ENCODE results near the gene PNPLA8. TPM values are rescaled to one million over a fixed set of nuclear protein-coding genes. Genes with fewer than 3 reads are reported as not detected.
A peak's percentile ranks its signal among the peaks of the same experiment; 100 is the strongest.

PNPLA8 gene
- total RNA-seq, 4 donors from 2014 or later, result 42.9 to 62.1 (median 47.2) TPM

DNA sequence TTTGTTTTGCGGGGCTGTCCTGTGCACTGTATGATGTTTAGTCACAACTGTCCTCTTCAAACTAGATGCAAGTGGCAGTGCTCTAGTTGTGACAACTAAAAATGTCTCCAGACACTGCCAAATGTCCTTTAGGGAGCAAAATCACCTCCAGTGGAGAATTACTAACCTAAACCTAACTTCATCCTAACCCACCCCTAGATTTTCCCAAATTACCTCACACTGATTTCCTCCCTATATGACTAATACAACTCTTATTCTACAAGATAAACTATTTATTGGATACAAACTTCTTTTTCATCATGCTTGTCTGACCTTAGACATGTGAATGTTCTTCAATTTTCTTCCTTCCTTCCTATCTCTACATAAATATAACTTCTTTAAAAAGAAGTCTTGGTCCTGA lies 26.4 kb downstream of the PNPLA8 start:
- Histone ChIP-seq H3K27ac (no peak overlapping the region), H3K4me3 (replicated peaks in 1 of 3) (no peak overlapping the region), H3K4me1 (peaks cover 0 to 8% of the 10 kb centered on the region in 2 donors), H3K36me3 (peaks cover 8 to 12% of the 10 kb centered on the region in 2 donors), H3K9me3 (no peaks in the 10 kb centered on the region), H3K27me3 (no peaks in the 10 kb centered on the region)
- 95 to 96% methylated on average over 1 of the region's 1 CpG for WGBS, 2 donors
- TF ChIP-seq, protein P1, sequence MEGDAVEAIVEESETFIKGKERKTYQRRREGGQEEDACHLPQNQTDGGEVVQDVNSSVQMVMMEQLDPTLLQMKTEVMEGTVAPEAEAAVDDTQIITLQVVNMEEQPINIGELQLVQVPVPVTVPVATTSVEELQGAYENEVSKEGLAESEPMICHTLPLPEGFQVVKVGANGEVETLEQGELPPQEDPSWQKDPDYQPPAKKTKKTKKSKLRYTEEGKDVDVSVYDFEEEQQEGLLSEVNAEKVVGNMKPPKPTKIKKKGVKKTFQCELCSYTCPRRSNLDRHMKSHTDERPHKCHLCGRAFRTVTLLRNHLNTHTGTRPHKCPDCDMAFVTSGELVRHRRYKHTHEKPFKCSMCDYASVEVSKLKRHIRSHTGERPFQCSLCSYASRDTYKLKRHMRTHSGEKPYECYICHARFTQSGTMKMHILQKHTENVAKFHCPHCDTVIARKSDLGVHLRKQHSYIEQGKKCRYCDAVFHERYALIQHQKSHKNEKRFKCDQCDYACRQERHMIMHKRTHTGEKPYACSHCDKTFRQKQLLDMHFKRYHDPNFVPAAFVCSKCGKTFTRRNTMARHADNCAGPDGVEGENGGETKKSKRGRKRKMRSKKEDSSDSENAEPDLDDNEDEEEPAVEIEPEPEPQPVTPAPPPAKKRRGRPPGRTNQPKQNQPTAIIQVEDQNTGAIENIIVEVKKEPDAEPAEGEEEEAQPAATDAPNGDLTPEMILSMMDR (IDR thresholded peaks at IDR 0.05), result no peak
- TF ChIP-seq POLR2A (IDR thresholded peaks at IDR 0.05), result no peak
- intact Hi-C loops (cut with DNase I), result loop anchor here (10.0 kb wide), 1 partner anchor 315 kb away; no protein-coding TSS in a partner anchor
- DNase-seq, result no peak

DNA sequence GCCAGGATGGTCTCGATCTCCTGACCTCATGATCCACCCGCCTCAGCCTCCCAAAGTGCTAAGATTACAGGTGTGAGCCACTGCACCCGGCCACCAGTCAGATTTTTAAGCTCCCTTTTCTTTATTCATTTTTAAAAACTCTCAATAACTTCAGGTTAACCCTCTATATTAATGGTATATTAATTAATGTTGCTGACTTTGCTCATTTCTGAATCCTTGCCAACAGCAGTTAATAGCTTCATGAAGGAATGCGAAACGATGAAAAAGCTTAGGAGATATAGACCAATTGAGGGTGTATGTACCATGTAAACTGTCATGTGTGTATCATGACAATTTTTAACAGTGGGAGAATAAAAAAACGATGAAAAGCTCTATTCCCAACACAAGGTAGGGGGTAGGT lies 27.5 kb downstream of the PNPLA8 start:
- 93 to 94% methylated on average over 6 of the region's 6 CpGs for WGBS, 2 donors
- no peak for DNase-seq
- H3K36me3 ChIP-seq, result peaks cover 8 to 12% of the 10 kb centered on the region in 2 donors
- peaks cover 0 to 8% of the 10 kb centered on the region in 2 donors for H3K4me1 ChIP-seq
- intact Hi-C loops (cut with DNase I), result loop anchor here (10.0 kb wide), 1 partner anchor 314 kb away; no protein-coding TSS in a partner anchor
- TF ChIP-seq, protein P1 (IDR thresholded peaks at IDR 0.05), result no peak
- TF ChIP-seq POLR2A (IDR thresholded peaks at IDR 0.05), result no peak
- H3K9me3 ChIP-seq, result no peaks in the 10 kb centered on the region
- no peaks in the 10 kb centered on the region for H3K27me3 ChIP-seq
- no peak overlapping the region for H3K27ac ChIP-seq
- no peak overlapping the region for H3K4me3 ChIP-seq (replicated peaks in 1 of 3)

DNA sequence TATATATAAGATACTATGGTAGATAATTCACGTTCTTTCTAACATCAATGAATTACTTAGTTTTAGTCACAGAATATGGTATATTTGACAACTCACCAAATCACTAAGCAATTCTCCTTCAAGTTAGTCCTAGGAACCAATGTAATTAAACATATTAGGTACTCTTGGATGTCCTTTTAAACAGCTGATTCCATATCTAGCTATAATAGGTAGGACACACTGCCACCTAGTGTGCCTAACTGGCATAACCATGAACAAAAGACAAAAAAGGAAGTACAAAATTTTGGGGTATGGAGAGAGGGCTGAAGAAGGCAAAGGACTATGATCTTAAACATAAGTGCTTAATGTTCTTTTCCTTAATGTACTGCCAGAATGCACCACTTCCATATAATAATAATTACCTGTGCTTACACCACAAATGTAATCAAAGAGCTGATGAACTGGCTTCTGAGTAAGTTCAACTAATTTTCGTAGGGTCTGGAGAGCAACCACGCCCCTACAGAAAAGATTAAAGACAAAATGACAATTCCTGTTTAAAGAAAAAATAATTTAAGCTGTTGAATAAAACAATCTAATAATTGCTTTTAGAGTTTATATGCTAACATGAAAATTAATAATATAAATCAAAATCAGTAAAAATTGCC lies 28.7 kb downstream of the PNPLA8 start:
- H3K4me1 ChIP-seq, result no peaks in the 10 kb centered on the region
- no peaks in the 10 kb centered on the region for H3K27me3 ChIP-seq
- DNase-seq, result peak; percentile 43 to 44
- H3K9me3 ChIP-seq, result no peaks in the 10 kb centered on the region
- no peak overlapping the region for H3K4me3 ChIP-seq (replicated peaks in 1 of 3)
- intact Hi-C loops (cut with DNase I), result loop anchor here (10.0 kb wide), 1 partner anchor 312 kb away; no protein-coding TSS in a partner anchor
- H3K27ac ChIP-seq, result no peak overlapping the region
- H3K36me3 ChIP-seq, result peaks cover 8 to 12% of the 10 kb centered on the region in 2 donors
- WGBS, 2 donors, result 96 to 97% methylated on average over 3 of the region's 3 CpGs
- no peak for TF ChIP-seq POLR2A (IDR thresholded peaks at IDR 0.05)
- TF ChIP-seq, protein P1 (IDR thresholded peaks at IDR 0.05), result peak; percentile 60 to 88 (median 80)

DNA sequence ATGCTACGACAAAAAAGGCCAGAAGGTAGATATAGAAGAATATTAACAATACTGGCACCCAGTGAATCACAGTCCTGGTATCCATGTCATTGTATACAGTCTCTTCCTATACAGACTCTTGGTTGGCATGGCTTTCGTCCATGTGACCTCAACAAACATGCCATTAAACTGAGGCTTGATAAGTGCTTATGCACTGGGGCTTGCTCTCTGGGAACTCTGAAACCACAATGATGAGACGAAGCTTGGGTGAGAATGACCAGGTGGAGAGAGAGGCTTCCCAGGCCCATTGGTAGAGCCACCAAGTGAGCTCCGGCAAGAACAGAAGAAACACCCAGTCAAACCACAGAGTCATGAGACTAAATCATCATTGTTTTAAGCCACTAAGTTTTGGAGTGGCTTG lies 33.2 kb downstream of the PNPLA8 start:
- 57 to 62% methylated on average over 4 of the region's 4 CpGs for WGBS, 2 donors
- Histone ChIP-seq H3K27ac (peak overlapping the region in 2 of 3 donors; percentile 56 to 59), H3K9me3 (no peaks in the 10 kb centered on the region), H3K36me3 (peaks cover 4% of the 10 kb centered on the region in 2 donors), H3K4me1 (no peaks in the 10 kb centered on the region), H3K27me3 (no peaks in the 10 kb centered on the region), H3K4me3 (replicated peaks in 1 of 3) (no peak overlapping the region)
- TF ChIP-seq POLR2A (IDR thresholded peaks at IDR 0.05), result no peak
- TF ChIP-seq, protein P1 (IDR thresholded peaks at IDR 0.05), result no peak
- intact Hi-C loops (cut with DNase I), result loop anchor here (10.0 kb wide), 1 partner anchor 308 kb away; no protein-coding TSS in a partner anchor
- DNase-seq, result peak; percentile 29 to 38
